ENCODE data around the gene STOML3. TPM values are rescaled to one million over a fixed set of nuclear protein-coding genes. Genes with fewer than 3 reads are reported as not detected.

The STOML3 gene
- total RNA-seq, 1 donor from 2014 or later: not detected

GRCh38 chr13:38921081-38921480, 69.5 kb downstream of the STOML3 start:
- peaks cover 12% of the 10 kb centered on the region for H3K27me3 Mint-ChIP-seq
- H3K4me3 Mint-ChIP-seq: no peak overlapping the region
- H3K9me3 Mint-ChIP-seq: no peaks in the 10 kb centered on the region
- no peak overlapping the region for H3K27ac Mint-ChIP-seq
- no peaks in the 10 kb centered on the region for H3K36me3 Mint-ChIP-seq (ENCODE audit: low read depth)
- DNase-seq: no peak
- H3K4me1 Mint-ChIP-seq: no peaks in the 10 kb centered on the region
- intact Hi-C loops (cut with micrococcal nuclease): no loop called here

Other genes starting within 250 kb of the STOML3 start
- gene PROSER1, start 47.3 kb upstream of the STOML3 start, total RNA-seq: 86.6 and 89.8 TPM in 2 replicates
- gene NHLRC3, start 47.6 kb upstream of the STOML3 start, total RNA-seq: 18.4 and 18.8 TPM in 2 replicates

Measured in activated CD4-positive, alpha-beta T cell treated with anti-CD3 and anti-CD28 coated beads, Interleukin-2, amount 10 ng/mL, durations not matched to agents 24 days and 14 days (primary cell).